ENCODE measurements around the gene BABAM2. TPM values are rescaled to one million over a fixed set of nuclear protein-coding genes. Genes with fewer than 3 reads are reported as not detected.
A peak's percentile ranks its signal among the peaks of the same experiment; 100 is the strongest.
"Not testable (repeated sequence)": the region's sequence is repeated elsewhere in the genome, so short reads cannot be mapped to it uniquely, and the experiment has no call there.

The BABAM2 gene
- total and polyA plus RNA-seq, 8 donors, result 27.1 to 49.2 (median 28.4) TPM

DNA sequence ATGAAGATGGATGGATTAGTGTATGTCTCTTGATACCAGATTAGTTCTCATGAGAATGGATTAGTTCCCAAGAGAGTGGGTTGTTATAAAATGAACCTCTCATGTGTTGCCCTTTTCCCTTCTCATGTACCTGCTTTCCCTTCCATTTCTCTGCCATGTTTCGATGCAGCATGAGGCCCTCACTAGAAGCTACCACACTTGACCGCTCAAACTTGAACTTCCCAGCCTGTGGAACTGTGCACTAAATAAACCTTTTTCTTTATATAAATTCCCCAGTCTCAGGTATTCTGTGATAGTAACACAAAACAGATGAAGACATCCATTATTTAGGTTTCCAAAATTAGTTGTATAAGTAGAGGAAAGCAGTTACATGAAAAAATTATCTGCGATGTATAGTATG lies 73.5 kb downstream of the BABAM2 start:
- ATAC-seq (no peak), DNase-seq (no peak)
- no peaks in the 10 kb centered on the region for H3K36me3 ChIP-seq
- H3K4me1 ChIP-seq, result peaks cover 22 to 32% of the 10 kb centered on the region in 2 donors
- no peak overlapping the region for H3K27ac ChIP-seq
- TF ChIP-seq, protein P1, sequence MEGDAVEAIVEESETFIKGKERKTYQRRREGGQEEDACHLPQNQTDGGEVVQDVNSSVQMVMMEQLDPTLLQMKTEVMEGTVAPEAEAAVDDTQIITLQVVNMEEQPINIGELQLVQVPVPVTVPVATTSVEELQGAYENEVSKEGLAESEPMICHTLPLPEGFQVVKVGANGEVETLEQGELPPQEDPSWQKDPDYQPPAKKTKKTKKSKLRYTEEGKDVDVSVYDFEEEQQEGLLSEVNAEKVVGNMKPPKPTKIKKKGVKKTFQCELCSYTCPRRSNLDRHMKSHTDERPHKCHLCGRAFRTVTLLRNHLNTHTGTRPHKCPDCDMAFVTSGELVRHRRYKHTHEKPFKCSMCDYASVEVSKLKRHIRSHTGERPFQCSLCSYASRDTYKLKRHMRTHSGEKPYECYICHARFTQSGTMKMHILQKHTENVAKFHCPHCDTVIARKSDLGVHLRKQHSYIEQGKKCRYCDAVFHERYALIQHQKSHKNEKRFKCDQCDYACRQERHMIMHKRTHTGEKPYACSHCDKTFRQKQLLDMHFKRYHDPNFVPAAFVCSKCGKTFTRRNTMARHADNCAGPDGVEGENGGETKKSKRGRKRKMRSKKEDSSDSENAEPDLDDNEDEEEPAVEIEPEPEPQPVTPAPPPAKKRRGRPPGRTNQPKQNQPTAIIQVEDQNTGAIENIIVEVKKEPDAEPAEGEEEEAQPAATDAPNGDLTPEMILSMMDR (IDR thresholded peaks at IDR 0.05), result no peak
- H3K4me3 ChIP-seq, result no peak overlapping the region
- peaks cover 0 to 13% of the 10 kb centered on the region in 2 donors for H3K9me3 ChIP-seq
- H3K27me3 ChIP-seq, result no peaks in the 10 kb centered on the region
- intact Hi-C loops (cut with DNase I), result no loop called here

DNA sequence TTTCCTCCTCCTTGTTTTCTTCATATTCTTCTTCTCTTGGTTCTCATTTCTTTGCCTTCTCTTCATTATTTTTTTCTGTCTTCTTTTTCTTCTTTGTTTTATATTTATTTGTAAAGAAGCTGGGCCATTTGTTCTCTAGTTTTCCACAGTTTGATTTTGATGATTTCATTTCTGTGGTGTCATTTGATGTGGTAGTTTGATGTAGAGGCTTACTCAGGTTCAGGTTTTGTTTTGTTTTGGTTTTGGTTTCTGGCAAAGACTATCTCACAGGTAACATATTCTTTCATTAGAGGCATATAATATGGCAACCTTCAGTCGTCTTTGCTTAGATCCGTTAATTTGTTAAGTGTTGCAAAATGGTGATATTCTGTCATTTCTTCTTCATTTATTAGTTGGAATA lies 75.3 kb downstream of the BABAM2 start:
- H3K36me3 ChIP-seq, result no peaks in the 10 kb centered on the region
- DNase-seq, result no peak
- no peak overlapping the region for H3K27ac ChIP-seq
- H3K27me3 ChIP-seq, result no peaks in the 10 kb centered on the region
- no peak for ATAC-seq
- intact Hi-C loops (cut with DNase I), result no loop called here
- H3K4me1 ChIP-seq, result peaks cover 11 to 14% of the 10 kb centered on the region in 2 donors
- H3K9me3 ChIP-seq, result peaks cover 0 to 16% of the 10 kb centered on the region in 2 donors
- no peak overlapping the region for H3K4me3 ChIP-seq
- TF ChIP-seq, protein P1 (IDR thresholded peaks at IDR 0.05), result no peak

DNA sequence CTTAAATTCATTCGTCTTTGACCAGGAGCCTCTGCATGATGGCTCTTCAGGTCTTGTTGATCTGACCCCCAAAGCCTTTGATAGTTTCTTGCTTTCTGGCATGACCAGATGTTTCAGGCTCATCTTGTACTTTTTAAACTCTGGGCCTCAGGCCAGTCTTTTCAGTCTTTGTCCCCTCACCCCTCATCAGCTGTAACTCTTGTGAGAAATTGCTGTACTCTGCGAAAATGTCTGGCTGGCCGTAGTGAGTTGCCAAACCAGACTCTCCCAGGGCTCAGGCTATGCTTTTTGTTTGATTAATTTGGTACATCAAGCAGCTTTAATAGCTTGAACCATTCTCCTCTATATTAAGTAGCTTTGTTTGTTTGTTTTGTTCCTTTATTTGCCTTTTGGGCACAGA lies 75.9 kb downstream of the BABAM2 start:
- no peaks in the 10 kb centered on the region for H3K36me3 ChIP-seq
- intact Hi-C loops (cut with DNase I), result no loop called here
- no peaks in the 10 kb centered on the region for H3K27me3 ChIP-seq
- peaks cover 0 to 16% of the 10 kb centered on the region in 2 donors for H3K9me3 ChIP-seq
- ATAC-seq, result peak; percentile 54
- H3K27ac ChIP-seq, result no peak overlapping the region
- peak in 1 of 4 donors; percentile 64 for DNase-seq
- no peak overlapping the region for H3K4me3 ChIP-seq
- TF ChIP-seq, protein P1 (IDR thresholded peaks at IDR 0.05), result no peak
- H3K4me1 ChIP-seq, result peaks cover 8 to 10% of the 10 kb centered on the region in 2 donors

DNA sequence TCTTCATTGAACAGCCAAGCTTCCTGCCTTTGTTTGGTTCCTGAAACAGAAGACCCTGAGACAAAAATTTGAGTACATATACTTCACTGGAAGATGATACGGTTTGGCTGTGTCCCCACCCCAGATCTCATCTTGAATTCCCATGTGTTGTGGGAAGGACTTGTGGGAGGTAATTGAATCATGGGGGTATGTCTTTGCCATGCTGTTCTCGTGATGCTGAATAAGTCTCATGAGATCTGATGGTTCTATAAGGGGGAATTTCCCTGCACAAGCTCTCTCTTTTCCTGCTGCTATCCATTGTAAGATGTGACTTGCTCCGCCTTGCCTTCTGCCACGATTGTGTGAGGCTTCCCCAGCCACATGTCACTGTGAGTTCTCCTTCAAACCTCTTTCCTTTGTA lies 76.5 kb downstream of the BABAM2 start:
- DNase-seq, result no peak
- peaks cover 0 to 16% of the 10 kb centered on the region in 2 donors for H3K9me3 ChIP-seq
- no peak for ATAC-seq
- no peaks in the 10 kb centered on the region for H3K36me3 ChIP-seq
- no peaks in the 10 kb centered on the region for H3K27me3 ChIP-seq
- intact Hi-C loops (cut with DNase I), result no loop called here
- H3K4me1 ChIP-seq, result peaks cover 8 to 10% of the 10 kb centered on the region in 2 donors
- H3K27ac ChIP-seq, result no peak overlapping the region
- TF ChIP-seq, protein P1 (IDR thresholded peaks at IDR 0.05), result no peak
- H3K4me3 ChIP-seq, result no peak overlapping the region

DNA sequence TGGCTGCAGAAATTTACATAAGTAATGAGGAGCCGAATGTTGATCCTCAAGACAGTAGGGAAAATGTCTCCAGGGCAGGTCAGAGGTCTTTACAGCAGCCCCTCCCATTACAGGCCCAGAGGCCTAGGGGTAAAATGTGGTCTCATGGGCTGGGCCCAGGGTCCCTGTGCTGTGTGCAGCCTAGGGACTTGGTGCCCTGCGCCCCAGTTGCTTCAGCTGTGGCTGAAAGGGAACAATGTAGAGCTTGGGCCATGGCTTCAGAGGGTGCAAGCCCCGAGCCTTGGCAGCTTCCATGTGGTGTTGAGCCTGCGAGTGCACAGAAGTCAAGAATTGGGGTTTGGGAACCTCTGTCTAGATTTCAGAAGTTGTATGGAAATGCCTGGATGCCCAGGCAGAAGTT lies 77.5 kb downstream of the BABAM2 start:
- H3K27me3 ChIP-seq; H3K4me3 ChIP-seq; H3K4me1 ChIP-seq; DNase-seq; intact Hi-C loops (cut with DNase I); H3K36me3 ChIP-seq; ATAC-seq; H3K27ac ChIP-seq: not testable (repeated sequence)
- H3K9me3 ChIP-seq, result peaks cover 0 to 16% of the 10 kb centered on the region in 2 donors

GRCh38 chr2:27968957-27969356 lies 78.4 kb downstream of the BABAM2 start:
- H3K4me3 ChIP-seq; H3K27me3 ChIP-seq; H3K36me3 ChIP-seq; DNase-seq; H3K4me1 ChIP-seq; intact Hi-C loops (cut with DNase I); ATAC-seq; H3K27ac ChIP-seq: not testable (repeated sequence)
- H3K9me3 ChIP-seq, result peaks cover 0 to 16% of the 10 kb centered on the region in 2 donors

All from left lung (tissue), 10 donors.